Activated CD4-positive, alpha-beta T cell treated with anti-CD3 and anti-CD28 coated beads, Interleukin-2, amount 10 ng/mL, durations not matched to agents 24 days and 14 days (primary cell): ENCODE results near the gene MTA1. TPM values are rescaled to one million over a fixed set of nuclear protein-coding genes. Genes with fewer than 3 reads are reported as not detected.

ENCODE experiments used
- DNase-seq: peaks from one replicate; pipeline ENCODE4 v3.0.0; 2022
- H3K27ac Mint-ChIP-seq: one replicate; pipeline ENCODE4 v1.8.0; 2022; ENCODE audit warnings: mild to moderate bottlenecking, mixed read lengths
- H3K27me3 Mint-ChIP-seq: one replicate; pipeline ENCODE4 v1.8.0; 2022; ENCODE audit warnings: mixed read lengths
- H3K36me3 Mint-ChIP-seq: one replicate; pipeline ENCODE4 v1.8.0; 2022; ENCODE audit warnings: low read depth, mild to moderate bottlenecking, mixed read lengths
- H3K4me1 Mint-ChIP-seq: one replicate; pipeline ENCODE4 v1.8.0; 2021; ENCODE audit warnings: mixed read lengths
- H3K4me3 Mint-ChIP-seq: one replicate; pipeline ENCODE4 v1.8.0; 2022; ENCODE audit warnings: mild to moderate bottlenecking, moderate library complexity, mixed read lengths
- H3K9me3 Mint-ChIP-seq: one replicate; pipeline ENCODE4 v1.8.0; 2021; ENCODE audit warnings: mixed read lengths
- intact Hi-C: fragments of 100-400 bp; cut with micrococcal nuclease; formaldehyde crosslinking; loops from one replicate; pipeline ENCODE4 v1.15.1; 2023
- total RNA-seq: library from RNA; stranded (reverse); gene quantifications from 2 replicates; pipeline ENCODE4 v1.2.3, GENCODE V29; 2022

Gene MTA1
- total RNA-seq, 1 donor from 2014 or later = 187 TPM

- peak overlapping the region; percentile 92 for H3K27ac Mint-ChIP-seq
Measured at GRCh38 chr14:105420101-105420973, 710 bp downstream of the MTA1 start.

GRCh38 chr14:105420974-105421674 is 1.5 kb downstream of the MTA1 start:
- DNase-seq = no peak
- no peaks in the 10 kb centered on the region for H3K27me3 Mint-ChIP-seq
- peak overlapping the region; percentile 92 for H3K27ac Mint-ChIP-seq
- intact Hi-C loops = no loop called here
- H3K9me3 Mint-ChIP-seq = no peaks in the 10 kb centered on the region
- H3K4me1 Mint-ChIP-seq = peaks cover 23% of the 10 kb centered on the region
- peaks cover 14% of the 10 kb centered on the region for H3K36me3 Mint-ChIP-seq
- H3K4me3 Mint-ChIP-seq = peak overlapping the region; percentile 94

More at GRCh38 chr14:105420101-105420973, 710 bp downstream of the MTA1 start:
- Mint-ChIP-seq H3K27me3 (no peaks in the 10 kb centered on the region), H3K4me3 (peak overlapping the region; percentile 94), H3K9me3 (no peaks in the 10 kb centered on the region), H3K36me3 (peaks cover 14% of the 10 kb centered on the region), H3K4me1 (peaks cover 23% of the 10 kb centered on the region)
- peak; percentile 68 for DNase-seq
- intact Hi-C loops = no loop called here

- Mint-ChIP-seq H3K27ac (peak overlapping the region; percentile 65), H3K4me3 (peak overlapping the region; percentile 94), H3K4me1 (peaks cover 23% of the 10 kb centered on the region), H3K27me3 (no peaks in the 10 kb centered on the region), H3K9me3 (no peaks in the 10 kb centered on the region), H3K36me3 (peaks cover 16% of the 10 kb centered on the region)
- DNase-seq = no peak
- intact Hi-C loops = no loop called here
Measured at GRCh38 chr14:105421723-105422615, 2.3 kb downstream of the MTA1 start.

GRCh38 chr14:105422695-105423487 is 3.3 kb downstream of the MTA1 start:
- Mint-ChIP-seq H3K27ac (peak overlapping the region; percentile 64), H3K36me3 (peaks cover 25% of the 10 kb centered on the region), H3K4me1 (peaks cover 23% of the 10 kb centered on the region), H3K4me3 (no peak overlapping the region), H3K27me3 (no peaks in the 10 kb centered on the region), H3K9me3 (no peaks in the 10 kb centered on the region)
- intact Hi-C loops = no loop called here
- DNase-seq = no peak

- H3K36me3 Mint-ChIP-seq = peaks cover 30% of the 10 kb centered on the region
- intact Hi-C loops = no loop called here
- no peak for DNase-seq
- no peaks in the 10 kb centered on the region for H3K27me3 Mint-ChIP-seq
- peak overlapping the region; percentile 29 for H3K27ac Mint-ChIP-seq
- no peaks in the 10 kb centered on the region for H3K9me3 Mint-ChIP-seq
- peaks cover 22% of the 10 kb centered on the region for H3K4me1 Mint-ChIP-seq
- H3K4me3 Mint-ChIP-seq = no peak overlapping the region
Measured at GRCh38 chr14:105423488-105424195, 4.0 kb downstream of the MTA1 start.

GRCh38 chr14:105424861-105425260 is 5.2 kb downstream of the MTA1 start:
- Mint-ChIP-seq H3K27ac (no peak overlapping the region), H3K27me3 (no peaks in the 10 kb centered on the region), H3K4me1 (peaks cover 20% of the 10 kb centered on the region), H3K36me3 (peaks cover 36% of the 10 kb centered on the region), H3K4me3 (no peak overlapping the region), H3K9me3 (no peaks in the 10 kb centered on the region)
- no peak for DNase-seq
- intact Hi-C loops = no loop called here

GRCh38 chr14:105425823-105426247 is 6.2 kb downstream of the MTA1 start:
- H3K4me1 Mint-ChIP-seq = peaks cover 19% of the 10 kb centered on the region
- H3K27me3 Mint-ChIP-seq = no peaks in the 10 kb centered on the region
- H3K9me3 Mint-ChIP-seq = no peaks in the 10 kb centered on the region
- intact Hi-C loops = no loop called here
- H3K27ac Mint-ChIP-seq = no peak overlapping the region
- DNase-seq = no peak
- peaks cover 44% of the 10 kb centered on the region for H3K36me3 Mint-ChIP-seq
- H3K4me3 Mint-ChIP-seq = no peak overlapping the region

- H3K4me1 Mint-ChIP-seq = peaks cover 17% of the 10 kb centered on the region
- no peaks in the 10 kb centered on the region for H3K9me3 Mint-ChIP-seq
- no peak overlapping the region for H3K4me3 Mint-ChIP-seq
- no peaks in the 10 kb centered on the region for H3K27me3 Mint-ChIP-seq
- H3K27ac Mint-ChIP-seq = no peak overlapping the region
- DNase-seq = no peak
- intact Hi-C loops = no loop called here
- H3K36me3 Mint-ChIP-seq = peaks cover 46% of the 10 kb centered on the region
Measured at GRCh38 chr14:105426416-105427130, 6.9 kb downstream of the MTA1 start.

GRCh38 chr14:105427412-105427811 is 7.8 kb downstream of the MTA1 start:
- H3K27me3 Mint-ChIP-seq = no peaks in the 10 kb centered on the region
- peaks cover 10% of the 10 kb centered on the region for H3K4me1 Mint-ChIP-seq
- H3K27ac Mint-ChIP-seq = no peak overlapping the region
- no peak for DNase-seq
- peaks cover 44% of the 10 kb centered on the region for H3K36me3 Mint-ChIP-seq
- intact Hi-C loops = no loop called here
- no peaks in the 10 kb centered on the region for H3K9me3 Mint-ChIP-seq
- no peak overlapping the region for H3K4me3 Mint-ChIP-seq

- Mint-ChIP-seq H3K27me3 (no peaks in the 10 kb centered on the region), H3K27ac (peak overlapping the region; percentile 25), H3K36me3 (peaks cover 41% of the 10 kb centered on the region), H3K4me1 (peaks cover 6% of the 10 kb centered on the region), H3K9me3 (no peaks in the 10 kb centered on the region), H3K4me3 (no peak overlapping the region)
- DNase-seq = no peak
- intact Hi-C loops = no loop called here
Measured at GRCh38 chr14:105427936-105428485, 8.4 kb downstream of the MTA1 start.

GRCh38 chr14:105430042-105430441 is 10.4 kb downstream of the MTA1 start:
- H3K4me1 Mint-ChIP-seq = peaks cover 6% of the 10 kb centered on the region
- intact Hi-C loops = no loop called here
- no peaks in the 10 kb centered on the region for H3K9me3 Mint-ChIP-seq
- no peaks in the 10 kb centered on the region for H3K27me3 Mint-ChIP-seq
- no peak overlapping the region for H3K4me3 Mint-ChIP-seq
- DNase-seq = no peak
- H3K36me3 Mint-ChIP-seq = peaks cover 41% of the 10 kb centered on the region
- no peak overlapping the region for H3K27ac Mint-ChIP-seq

GRCh38 chr14:105430565-105430964 is 10.9 kb downstream of the MTA1 start:
- peaks cover 43% of the 10 kb centered on the region for H3K36me3 Mint-ChIP-seq

More at GRCh38 chr14:105430565-105430964, 10.9 kb downstream of the MTA1 start:
- DNase-seq = no peak
- Mint-ChIP-seq H3K4me3 (no peak overlapping the region), H3K9me3 (no peaks in the 10 kb centered on the region), H3K27me3 (no peaks in the 10 kb centered on the region), H3K27ac (no peak overlapping the region), H3K4me1 (peaks cover 8% of the 10 kb centered on the region)
- intact Hi-C loops = no loop called here
